ENCODE results near the gene C3orf18. TPM values are rescaled to one million over a fixed set of nuclear protein-coding genes. Genes with fewer than 3 reads are reported as not detected.

Gene C3orf18
- total and polyA plus RNA-seq, 9 of the 15 experiments (the other 6 are each of a cell fraction or from before 2014, with no cell fraction given): 0.01 to 2.3 (median 0.94) TPM

DNA sequence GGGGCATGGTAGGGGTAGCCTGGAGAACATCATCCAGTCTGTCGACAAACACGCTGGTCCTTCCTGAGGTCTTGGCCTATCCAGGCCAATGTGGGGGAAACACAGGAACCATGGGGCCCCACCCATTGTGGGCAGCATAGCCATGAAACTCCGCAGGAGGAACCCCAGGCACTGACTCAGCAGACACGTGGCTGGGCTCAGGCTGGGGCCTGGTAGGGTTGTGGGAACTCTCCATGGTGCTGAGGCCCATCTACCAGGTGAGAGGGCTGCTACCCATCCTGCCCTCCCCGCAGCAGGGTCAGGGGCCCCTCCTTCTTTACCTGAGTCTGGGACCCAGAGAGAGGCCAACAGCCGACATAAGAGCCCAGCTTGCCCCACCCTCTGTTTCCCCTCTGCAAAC lies 41.6 kb downstream of the C3orf18 start (continued):
- TF ChIP-seq, protein P1, sequence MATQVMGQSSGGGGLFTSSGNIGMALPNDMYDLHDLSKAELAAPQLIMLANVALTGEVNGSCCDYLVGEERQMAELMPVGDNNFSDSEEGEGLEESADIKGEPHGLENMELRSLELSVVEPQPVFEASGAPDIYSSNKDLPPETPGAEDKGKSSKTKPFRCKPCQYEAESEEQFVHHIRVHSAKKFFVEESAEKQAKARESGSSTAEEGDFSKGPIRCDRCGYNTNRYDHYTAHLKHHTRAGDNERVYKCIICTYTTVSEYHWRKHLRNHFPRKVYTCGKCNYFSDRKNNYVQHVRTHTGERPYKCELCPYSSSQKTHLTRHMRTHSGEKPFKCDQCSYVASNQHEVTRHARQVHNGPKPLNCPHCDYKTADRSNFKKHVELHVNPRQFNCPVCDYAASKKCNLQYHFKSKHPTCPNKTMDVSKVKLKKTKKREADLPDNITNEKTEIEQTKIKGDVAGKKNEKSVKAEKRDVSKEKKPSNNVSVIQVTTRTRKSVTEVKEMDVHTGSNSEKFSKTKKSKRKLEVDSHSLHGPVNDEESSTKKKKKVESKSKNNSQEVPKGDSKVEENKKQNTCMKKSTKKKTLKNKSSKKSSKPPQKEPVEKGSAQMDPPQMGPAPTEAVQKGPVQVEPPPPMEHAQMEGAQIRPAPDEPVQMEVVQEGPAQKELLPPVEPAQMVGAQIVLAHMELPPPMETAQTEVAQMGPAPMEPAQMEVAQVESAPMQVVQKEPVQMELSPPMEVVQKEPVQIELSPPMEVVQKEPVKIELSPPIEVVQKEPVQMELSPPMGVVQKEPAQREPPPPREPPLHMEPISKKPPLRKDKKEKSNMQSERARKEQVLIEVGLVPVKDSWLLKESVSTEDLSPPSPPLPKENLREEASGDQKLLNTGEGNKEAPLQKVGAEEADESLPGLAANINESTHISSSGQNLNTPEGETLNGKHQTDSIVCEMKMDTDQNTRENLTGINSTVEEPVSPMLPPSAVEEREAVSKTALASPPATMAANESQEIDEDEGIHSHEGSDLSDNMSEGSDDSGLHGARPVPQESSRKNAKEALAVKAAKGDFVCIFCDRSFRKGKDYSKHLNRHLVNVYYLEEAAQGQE (IDR thresholded peaks at IDR 0.05; ENCODE audit: borderline replicate concordance): peak; percentile 100
- TF ChIP-seq, protein P1 (CRISPR knock-in tag; IDR thresholded peaks at IDR 0.05; ENCODE audit: low read depth): peak; percentile 99
- peak; percentile 93 for TF ChIP-seq NKRF (IDR thresholded peaks at IDR 0.05; ENCODE audit: borderline replicate concordance)
- TF ChIP-seq, protein P2, sequence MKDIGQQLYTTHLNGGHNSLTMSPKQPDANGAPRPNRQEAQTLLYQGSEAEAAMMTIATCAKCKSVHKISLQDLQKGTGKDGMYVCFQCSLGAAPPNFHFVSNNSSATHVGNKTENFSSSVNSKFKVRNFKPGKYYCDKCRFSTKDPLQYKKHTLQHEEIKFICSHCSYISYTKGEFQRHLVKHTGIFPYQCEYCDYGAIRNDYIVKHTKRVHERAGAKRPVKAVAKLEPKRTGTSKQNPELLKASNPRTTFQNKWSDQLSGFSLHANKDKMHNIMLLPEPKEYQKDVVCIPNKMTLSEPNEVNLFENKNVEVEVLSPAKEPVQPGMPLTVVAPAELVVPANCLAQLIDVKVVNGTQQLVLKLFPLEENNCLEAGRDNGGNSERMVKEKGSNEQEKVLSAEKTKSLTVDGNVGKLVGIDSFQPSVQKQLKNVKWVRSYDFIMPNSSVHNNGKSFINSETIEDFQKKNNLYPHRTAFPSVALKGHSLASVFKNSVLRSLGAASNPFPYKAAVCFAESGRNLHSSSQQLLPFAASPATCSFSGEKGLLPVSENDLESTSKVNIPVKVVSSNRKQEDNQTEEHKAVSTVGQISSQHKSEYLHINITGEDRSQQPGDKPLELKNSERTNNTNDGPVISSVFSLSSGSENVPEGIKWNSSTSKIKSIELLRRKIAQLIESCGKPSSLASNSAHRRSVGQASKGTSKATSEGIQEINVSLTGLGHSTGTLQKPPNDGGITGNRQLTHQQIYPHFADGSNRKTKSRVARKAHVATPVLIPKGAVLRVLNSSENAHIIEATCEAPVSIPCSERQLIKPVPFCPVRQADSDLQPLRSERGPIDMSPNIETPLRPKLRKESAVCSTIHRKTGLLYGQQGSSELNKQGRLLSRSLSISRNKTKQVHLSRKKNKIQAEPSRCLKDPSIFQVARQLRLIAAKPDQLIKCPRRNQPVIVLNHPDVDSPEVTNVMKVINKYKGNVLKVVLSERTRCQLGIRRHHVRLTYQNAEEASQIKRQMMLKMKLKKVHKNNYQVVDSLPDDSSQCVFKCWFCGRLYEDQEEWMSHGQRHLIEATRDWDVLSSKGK (CRISPR knock-in tag; IDR thresholded peaks at IDR 0.05): no peak
- TF ChIP-seq NR2F6 (CRISPR knock-in tag; IDR thresholded peaks at IDR 0.05): no peak
- TF ChIP-seq MYNN (IDR thresholded peaks at IDR 0.05): peak; percentile 47; the same call in 1 of the 2 replicates
- no peak for TF ChIP-seq MYNN (CRISPR knock-in tag; IDR thresholded peaks at IDR 0.05)
- no peak for TF ChIP-seq ATF1 (CRISPR knock-in tag; IDR thresholded peaks at IDR 0.05)
- TF ChIP-seq ATF1 (tag; IDR thresholded peaks at IDR 0.05): no peak
- no peak for TF ChIP-seq STAT5B (CRISPR knock-in tag; IDR thresholded peaks at IDR 0.05)
- TF ChIP-seq THRAP3 (IDR thresholded peaks at IDR 0.05; ENCODE audit: borderline replicate concordance): no peak
- TF ChIP-seq ZZZ3 (IDR thresholded peaks at IDR 0.05): no peak
- TF ChIP-seq ZFP30 (CRISPR knock-in tag; IDR thresholded peaks at IDR 0.05; ENCODE audit: borderline replicate concordance): no peak
- peak in 1 of 3 experiments; percentile 9 for TF ChIP-seq YY1 (IDR thresholded peaks at IDR 0.05; ENCODE audit: borderline replicate concordance in 1 of 3, control insufficient read depth in 1 of 3, extremely low read depth in 1 of 3, insufficient read depth in 3 of 3, insufficient read length in 1 of 3, insufficient replicate concordance in 2 of 3, low read depth in 1 of 3, low read length in 2 of 3)
- no peak for TF ChIP-seq CSDE1 (IDR thresholded peaks at IDR 0.05)
- no peak for TF ChIP-seq HEY1 (CRISPR knock-in tag; IDR thresholded peaks at IDR 0.05; ENCODE audit: borderline replicate concordance)
